B cell (primary cell): ENCODE results near the gene SLC4A2.

Experiments used
- CTCF ChIP-seq: fragments of 200-600 bp; IDR thresholded peaks from one replicate; pipeline ENCODE4 v1.8.0; 2022; ENCODE audit warnings: antibody characterized with exemption, mild to moderate bottlenecking
- EZH2 ChIP-seq: IDR thresholded peaks from 2 replicates; pipeline ENCODE4 v1.6.1; 2012; ENCODE audit warnings: borderline replicate concordance, low read depth, mild to moderate bottlenecking, moderate library complexity, low read length; ENCODE audit not compliant: insufficient read depth, poor library complexity, severe bottlenecking

GRCh38 chr7:151082141-151083070 is 23.0 kb downstream of the SLC4A2 start:
- TF ChIP-seq CTCF (no peak), EZH2 (no peak)
